Loucy (cell line): ENCODE results near the gene IL21R.

ENCODE experiments used
- EZH2phosphoT487 ChIP-seq: fragments of 200-600 bp; IDR thresholded peaks from 2 replicates; pipeline ENCODE4 v1.6.1; 2018; ENCODE audit warnings: antibody characterized with exemption, mild to moderate bottlenecking, moderate library complexity, borderline replicate concordance
- TF ChIP-seq, protein P1 (sequence below): fragments of 200-600 bp; sonication (generic); conservative IDR thresholded peaks from 2 replicates; pipeline ENCODE4 v1.5.1; 2014; ENCODE audit warnings: mild to moderate bottlenecking, antibody characterized with exemption, low read length

DNA sequence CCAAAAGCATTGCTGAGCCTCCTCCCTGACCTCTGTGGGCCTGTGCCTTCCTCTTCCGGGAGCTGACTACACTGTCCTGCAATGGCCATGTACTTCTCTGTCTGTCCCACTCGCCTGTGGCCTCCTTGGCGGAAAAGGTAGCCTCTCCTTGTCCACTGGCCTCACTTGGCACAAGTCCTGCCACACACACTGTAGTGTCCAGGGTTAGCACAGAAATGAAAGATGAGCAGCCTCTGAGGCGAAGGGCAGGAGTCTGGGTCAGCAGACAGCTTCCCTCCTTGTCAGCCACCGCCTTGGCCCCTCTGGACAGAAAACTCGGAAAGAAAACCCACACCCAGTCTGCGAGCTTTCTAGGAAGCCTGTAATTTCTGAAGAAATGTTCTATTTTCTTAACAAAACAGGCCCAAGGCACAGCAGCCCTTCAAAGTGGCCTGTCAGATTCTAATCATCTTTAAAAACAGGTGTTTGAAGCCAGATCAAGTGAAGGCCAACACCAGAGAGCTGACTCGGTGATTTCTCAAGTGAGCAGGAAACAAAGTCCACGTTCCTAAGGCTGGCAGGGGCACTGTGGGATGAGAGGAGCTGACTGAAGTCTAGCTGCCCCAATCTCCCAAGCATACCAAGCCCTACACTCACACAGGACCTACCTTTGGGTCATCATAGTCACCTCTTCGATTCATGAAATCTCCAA is 80.6 kb downstream of the IL21R start:
- TF ChIP-seq, protein P1, sequence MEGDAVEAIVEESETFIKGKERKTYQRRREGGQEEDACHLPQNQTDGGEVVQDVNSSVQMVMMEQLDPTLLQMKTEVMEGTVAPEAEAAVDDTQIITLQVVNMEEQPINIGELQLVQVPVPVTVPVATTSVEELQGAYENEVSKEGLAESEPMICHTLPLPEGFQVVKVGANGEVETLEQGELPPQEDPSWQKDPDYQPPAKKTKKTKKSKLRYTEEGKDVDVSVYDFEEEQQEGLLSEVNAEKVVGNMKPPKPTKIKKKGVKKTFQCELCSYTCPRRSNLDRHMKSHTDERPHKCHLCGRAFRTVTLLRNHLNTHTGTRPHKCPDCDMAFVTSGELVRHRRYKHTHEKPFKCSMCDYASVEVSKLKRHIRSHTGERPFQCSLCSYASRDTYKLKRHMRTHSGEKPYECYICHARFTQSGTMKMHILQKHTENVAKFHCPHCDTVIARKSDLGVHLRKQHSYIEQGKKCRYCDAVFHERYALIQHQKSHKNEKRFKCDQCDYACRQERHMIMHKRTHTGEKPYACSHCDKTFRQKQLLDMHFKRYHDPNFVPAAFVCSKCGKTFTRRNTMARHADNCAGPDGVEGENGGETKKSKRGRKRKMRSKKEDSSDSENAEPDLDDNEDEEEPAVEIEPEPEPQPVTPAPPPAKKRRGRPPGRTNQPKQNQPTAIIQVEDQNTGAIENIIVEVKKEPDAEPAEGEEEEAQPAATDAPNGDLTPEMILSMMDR, result no peak
- TF ChIP-seq EZH2phosphoT487, result no peak
